ENCODE results near the gene PPARGC1A.

The PPARGC1A gene

GRCh38 chr4:23906839-23907238, 17.0 kb upstream of the PPARGC1A start:
- no peak for DNase-seq

GRCh38 chr4:23904639-23905071, 14.8 kb upstream of the PPARGC1A start:
- no peak for DNase-seq

GRCh38 chr4:23903859-23904438, 14.1 kb upstream of the PPARGC1A start:
- no peak for DNase-seq

GRCh38 chr4:23902222-23902804, 12.5 kb upstream of the PPARGC1A start:
- DNase-seq, result no peak

GRCh38 chr4:23900636-23901035, 10.8 kb upstream of the PPARGC1A start:
- no peak for DNase-seq

- no peak for DNase-seq
Measured at GRCh38 chr4:23899565-23899964, 9.7 kb upstream of the PPARGC1A start.

GRCh38 chr4:23897564-23898109, 7.8 kb upstream of the PPARGC1A start:
- no peak for DNase-seq

- no peak for DNase-seq
Measured at GRCh38 chr4:23894021-23894420, 4.2 kb upstream of the PPARGC1A start.

GRCh38 chr4:23891064-23891421, 1.2 kb upstream of the PPARGC1A start:
- DNase-seq, result no peak

- DNase-seq, result no peak
Measured at GRCh38 chr4:23890369-23891063, 669 bp upstream of the PPARGC1A start.

- no peak for DNase-seq
Measured at GRCh38 chr4:23889391-23889790, 456 bp downstream of the PPARGC1A start.

- no peak for DNase-seq
Measured at GRCh38 chr4:23888421-23889319, 1.2 kb downstream of the PPARGC1A start.

- peak in 1 of 2 experiments; percentile 19 for DNase-seq
Measured at GRCh38 chr4:23887989-23888388, 1.9 kb downstream of the PPARGC1A start.

- DNase-seq, result no peak
Measured at GRCh38 chr4:23887173-23887572, 2.7 kb downstream of the PPARGC1A start.

GRCh38 chr4:23885943-23886590, 3.8 kb downstream of the PPARGC1A start:
- no peak for DNase-seq

GRCh38 chr4:23884741-23885140, 5.1 kb downstream of the PPARGC1A start:
- DNase-seq, result no peak

GRCh38 chr4:23884261-23884660, 5.6 kb downstream of the PPARGC1A start:
- DNase-seq, result no peak

GRCh38 chr4:23882976-23883531, 6.8 kb downstream of the PPARGC1A start:
- no peak for DNase-seq

GRCh38 chr4:23881674-23882337, 8.0 kb downstream of the PPARGC1A start:
- no peak for DNase-seq

- no peak for DNase-seq
Measured at GRCh38 chr4:23881052-23881501, 8.8 kb downstream of the PPARGC1A start.

- DNase-seq, result no peak
Measured at GRCh38 chr4:23878912-23879732, 10.7 kb downstream of the PPARGC1A start.
